ENCODE results near the gene SCAND1. TPM values are rescaled to one million over a fixed set of nuclear protein-coding genes. Genes with fewer than 3 reads are reported as not detected.

The SCAND1 gene
- total and polyA plus RNA-seq, 2 experiments from 2014 or later = 45.7 to 177 TPM

DNA sequence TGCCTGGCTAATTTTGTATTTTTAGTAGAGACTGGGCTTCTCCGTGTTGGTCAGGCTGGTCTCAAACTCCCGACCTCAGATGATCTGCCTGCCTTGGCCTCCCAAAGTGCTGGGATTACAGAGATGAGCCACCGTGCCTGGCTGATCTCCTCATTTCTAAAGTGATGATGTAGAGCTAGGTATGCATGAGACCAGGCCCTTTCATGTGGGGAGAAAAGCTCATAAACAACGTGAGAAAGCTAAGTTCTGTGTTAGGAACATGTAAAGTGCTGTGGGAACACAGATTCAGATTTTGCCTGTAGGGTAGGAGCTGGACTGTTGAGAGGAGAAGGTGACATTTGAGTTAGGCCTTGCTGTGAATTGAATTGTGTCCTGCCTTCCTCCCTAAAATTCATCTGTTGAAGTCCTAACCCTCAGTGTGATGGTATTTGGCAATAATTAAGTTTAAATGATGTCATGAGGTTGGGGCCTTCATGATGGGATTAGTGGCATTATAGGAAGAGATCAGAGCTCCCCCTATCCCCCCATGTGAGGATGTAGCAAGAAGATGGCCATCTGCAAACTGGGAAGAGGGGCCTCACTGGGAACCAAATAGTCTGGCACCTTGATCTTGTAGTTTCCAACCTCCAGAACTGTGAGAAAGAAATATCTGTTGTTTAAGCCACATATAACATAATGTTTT lies 49.2 kb downstream of the SCAND1 start:
- Histone ChIP-seq H3K9me3 (ENCODE audit: low read depth) (no peaks in the 10 kb centered on the region), H3K9me2 (replicated peaks; ENCODE audit: insufficient read depth) (no peaks in the 10 kb centered on the region), H3K79me2 (no peaks in the 10 kb centered on the region), H3K4me2 (no peak overlapping the region), H4K20me1 (ENCODE audit: insufficient read depth, poor library complexity, severe bottlenecking) (no peaks in the 10 kb centered on the region), H3K4me1 (ENCODE audit: insufficient read depth) (no peaks in the 10 kb centered on the region), H3K27me3 (no peaks in the 10 kb centered on the region), H2AFZ (no peak overlapping the region), H3K27ac (no peak overlapping the region), H3K4me3 (no peak overlapping the region), H3K36me3 (replicated peaks; ENCODE audit: insufficient read depth, low read depth) (no peaks in the 10 kb centered on the region)
- 79% methylated on average over 4 of the region's 4 CpGs for WGBS (ENCODE audit: low lambda C conversion rate, missing lambda C conversion rate)
- DNase-seq (ENCODE audit: low spot score) = no peak
- no peak for TF ChIP-seq EZH2 (IDR thresholded peaks at IDR 0.05; ENCODE audit: borderline replicate concordance)
- TF ChIP-seq EZH2phosphoT487 (IDR thresholded peaks at IDR 0.05; ENCODE audit: low read depth, severe bottlenecking, unreplicated experiment) = no peak
- TF ChIP-seq CTCF (IDR thresholded peaks at IDR 0.05; ENCODE audit: poor library complexity) = no peak

DNA sequence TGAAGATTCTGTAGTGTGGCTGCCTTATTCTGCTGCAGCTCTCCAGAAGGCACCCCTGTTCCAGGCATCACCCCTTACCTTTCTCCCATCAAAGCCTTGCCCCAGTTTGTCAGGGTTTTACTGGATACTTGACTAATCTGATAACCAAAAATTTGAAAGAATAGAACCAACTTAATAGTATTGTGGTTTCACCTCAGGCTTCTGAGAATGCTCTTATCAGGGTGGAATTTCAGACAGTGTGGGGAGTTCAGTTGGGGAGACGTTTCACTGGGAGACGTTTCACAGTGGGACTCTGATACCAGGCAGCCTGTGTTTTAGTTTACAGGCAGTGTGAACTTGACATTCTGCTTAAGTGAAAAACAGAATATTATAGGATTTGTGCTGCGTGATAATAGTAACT lies 50.5 kb downstream of the SCAND1 start:
- Histone ChIP-seq H3K4me2 (no peak overlapping the region), H3K4me1 (ENCODE audit: insufficient read depth) (no peaks in the 10 kb centered on the region), H3K27ac (no peak overlapping the region), H3K9me2 (replicated peaks; ENCODE audit: insufficient read depth) (no peaks in the 10 kb centered on the region), H2AFZ (no peak overlapping the region), H3K27me3 (no peaks in the 10 kb centered on the region), H4K20me1 (ENCODE audit: insufficient read depth, poor library complexity, severe bottlenecking) (no peaks in the 10 kb centered on the region), H3K36me3 (replicated peaks; ENCODE audit: insufficient read depth, low read depth) (no peaks in the 10 kb centered on the region), H3K79me2 (no peaks in the 10 kb centered on the region), H3K9me3 (ENCODE audit: low read depth) (no peaks in the 10 kb centered on the region), H3K4me3 (no peak overlapping the region)
- 81% methylated on average over 3 of the region's 3 CpGs for WGBS (ENCODE audit: low lambda C conversion rate, missing lambda C conversion rate)
- DNase-seq (ENCODE audit: low spot score) = no peak
- no peak for TF ChIP-seq EZH2 (IDR thresholded peaks at IDR 0.05; ENCODE audit: borderline replicate concordance)
- TF ChIP-seq EZH2phosphoT487 (IDR thresholded peaks at IDR 0.05; ENCODE audit: low read depth, severe bottlenecking, unreplicated experiment) = no peak
- TF ChIP-seq CTCF (IDR thresholded peaks at IDR 0.05; ENCODE audit: poor library complexity) = no peak

Small RNAs within 50 kb of the gene (small RNA-seq; reads per million reads assigned to genes)
- not detected for gene RNU6-937P

Other genes with a start within 250 kb of the SCAND1 start
- 334 and 423 TPM in 2 replicates for gene RBM39, start 212.2 kb downstream of the SCAND1 start, total RNA-seq
- gene RBM39, start 212.2 kb downstream of the SCAND1 start, polyA plus RNA-seq = 200 and 260 TPM in 2 replicates
- 18.8 and 24.0 TPM in 2 replicates for gene PHF20, start 182.5 kb downstream of the SCAND1 start, total RNA-seq
- gene PHF20, start 182.5 kb downstream of the SCAND1 start, polyA plus RNA-seq = 24.0 and 24.2 TPM in 2 replicates
- gene CNBD2, start 14.1 kb upstream of the SCAND1 start, total RNA-seq = 4.7 TPM in 2 replicates
- 3.6 TPM in 1 of 2 replicates, not detected in the other for gene CNBD2, start 14.1 kb upstream of the SCAND1 start, polyA plus RNA-seq
- gene EPB41L1, start 200.2 kb upstream of the SCAND1 start, total RNA-seq = 32.6 and 36.4 TPM in 2 replicates
- gene EPB41L1, start 200.2 kb upstream of the SCAND1 start, polyA plus RNA-seq = 21.4 and 25.2 TPM in 2 replicates